GM21723 (cell line): ENCODE measurements around the gene LRP4.
A peak's percentile ranks its signal among the peaks of the same experiment; 100 is the strongest.

Experiments used
- ATAC-seq: cut with Tn5 transposase; IDR thresholded peaks from one replicate; pipeline ENCODE4 v1.9.1; 2021; ENCODE audit warnings: mild to moderate bottlenecking, moderate library complexity; ENCODE audit not compliant: unreplicated experiment

LRP4 gene

DNA sequence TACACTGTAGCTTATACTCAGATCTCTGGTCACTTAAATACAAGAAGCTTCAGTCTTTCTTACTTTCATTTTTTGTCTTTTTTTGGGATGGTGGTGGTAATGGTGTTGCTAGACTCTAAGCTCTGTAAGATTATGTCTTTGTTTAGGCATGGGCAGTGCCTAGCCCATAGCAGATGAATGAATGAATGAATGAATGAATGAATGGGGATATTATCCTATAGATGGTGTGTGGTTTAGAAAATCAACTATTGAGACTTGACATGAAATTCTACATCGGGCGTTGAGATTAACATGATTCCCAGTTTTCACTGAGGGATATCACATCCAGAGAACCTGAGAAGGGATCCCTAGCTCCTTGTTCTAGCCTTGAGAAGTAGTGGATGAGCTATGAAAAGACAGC, 62.5 kb downstream of the LRP4 start:
- ATAC-seq, result no peak

DNA sequence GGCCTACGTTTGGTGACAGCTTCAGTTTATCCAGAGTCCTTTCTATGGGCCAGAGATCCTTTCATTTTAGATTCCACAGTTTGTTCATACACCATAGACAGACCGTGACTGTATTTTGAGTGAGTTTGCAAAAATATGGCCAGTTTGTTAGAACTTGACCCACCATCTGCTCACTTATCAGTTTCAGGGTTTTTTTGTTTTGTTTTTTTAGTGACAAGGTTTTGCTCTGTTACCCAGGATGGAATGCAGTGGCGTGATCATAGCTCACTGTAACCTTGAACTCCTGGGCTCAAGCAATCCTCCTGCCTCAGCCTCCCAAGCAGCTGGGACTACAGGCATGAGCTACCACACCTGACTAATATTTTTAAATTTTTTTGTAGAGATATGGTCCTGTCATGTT, 63.2 kb downstream of the LRP4 start:
- no peak for ATAC-seq

DNA sequence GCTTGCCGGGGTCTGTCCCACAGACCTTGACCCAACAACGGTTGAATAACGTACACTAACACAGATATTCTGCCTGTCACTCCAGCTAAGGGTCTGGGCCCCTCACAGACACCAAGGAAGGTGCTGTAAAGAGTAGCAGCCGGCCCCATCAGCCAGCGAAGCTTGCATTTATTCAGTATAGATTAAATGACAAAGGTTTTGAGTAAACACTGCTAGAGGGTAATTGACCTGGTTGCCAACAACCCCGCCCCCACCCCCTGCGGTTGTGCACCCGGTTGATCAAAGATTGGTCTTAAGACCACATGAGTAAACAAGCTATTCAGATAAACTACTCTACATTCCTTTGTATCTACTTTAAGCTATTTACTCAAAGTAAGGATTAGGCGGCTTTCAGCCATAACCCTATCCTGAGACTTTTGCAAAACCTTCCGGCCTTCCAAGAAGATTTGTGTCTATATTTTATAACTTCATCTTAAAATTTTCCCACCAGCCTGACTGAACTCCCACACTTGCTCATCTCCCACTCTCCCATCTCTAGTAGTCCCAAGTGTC, 67.4 kb downstream of the LRP4 start:
- no peak for ATAC-seq

DNA sequence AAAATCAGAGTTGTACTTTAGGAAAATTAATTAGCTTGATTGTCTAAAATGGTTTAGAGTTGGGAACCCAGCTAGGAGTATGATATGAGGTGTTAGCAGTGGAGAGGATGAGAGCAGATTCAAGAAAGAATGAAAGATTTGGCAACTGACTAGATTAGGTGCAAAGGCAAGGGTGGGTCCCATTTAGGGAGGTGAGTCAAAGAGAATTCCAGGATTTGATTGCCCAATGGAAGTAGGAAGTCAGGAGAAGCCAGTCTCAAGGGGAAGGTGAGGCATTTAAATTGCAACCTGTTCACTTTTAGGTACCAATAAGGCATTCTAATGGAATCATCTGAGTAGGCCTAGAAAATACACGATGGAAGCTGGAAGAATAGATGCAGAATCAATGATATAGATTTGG, 68.7 kb downstream of the LRP4 start:
- no peak for ATAC-seq

DNA sequence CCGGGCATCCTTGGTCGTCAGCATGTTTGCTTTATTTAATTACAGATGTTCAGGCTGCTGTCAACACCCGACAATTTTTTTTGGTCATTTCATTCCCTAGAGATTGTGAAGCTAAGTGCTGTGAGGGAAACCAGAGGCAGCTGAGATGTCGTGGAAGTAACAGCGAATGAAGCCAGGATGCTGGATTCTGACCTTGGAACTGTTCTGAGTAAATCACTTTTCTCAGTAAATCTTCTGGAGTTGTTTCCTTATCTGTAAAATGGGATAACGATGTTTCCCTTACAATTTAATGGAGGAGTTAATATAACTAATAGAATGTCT, 71.9 kb downstream of the LRP4 start:
- ATAC-seq, result peak; percentile 5

DNA sequence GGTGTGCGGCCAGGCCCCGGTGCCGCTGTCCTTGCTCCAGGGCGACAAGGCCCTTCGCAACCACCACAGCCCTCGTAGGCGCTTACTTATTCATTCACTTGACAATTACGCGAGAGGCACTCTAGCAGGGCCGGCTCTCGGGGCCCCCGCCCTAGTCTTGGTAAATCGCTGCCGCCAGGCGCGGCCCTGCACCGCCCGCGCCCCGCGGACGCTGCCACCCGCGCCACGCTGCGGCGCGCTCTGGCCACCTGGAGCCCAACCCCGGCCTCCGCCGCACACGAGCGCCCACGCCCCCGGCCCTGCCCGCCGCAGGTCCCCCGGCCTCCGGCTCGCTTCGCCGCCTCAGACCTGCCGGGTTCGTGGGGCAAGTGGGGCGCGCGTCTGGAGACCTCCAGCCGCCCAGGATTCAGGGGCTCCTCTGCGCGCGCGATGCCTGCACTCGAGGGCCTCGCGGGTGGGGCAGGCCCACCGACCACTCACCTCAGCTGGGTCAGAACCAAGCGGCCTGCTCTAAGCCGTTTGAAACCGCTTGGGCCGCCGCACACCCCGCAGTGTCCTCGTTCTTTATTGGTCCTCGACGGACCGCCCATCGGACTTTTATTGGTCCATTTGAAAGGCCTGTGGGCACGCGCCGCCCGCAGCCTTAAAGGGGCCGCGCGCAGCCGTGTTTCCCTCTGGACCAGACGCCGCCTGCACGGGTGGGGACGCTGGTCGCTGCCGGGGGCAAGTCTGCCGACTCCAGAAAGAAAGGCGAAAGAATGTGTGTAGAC, 72.4 kb downstream of the LRP4 start, which contains the start of gene CKAP5:
Gene CKAP5, minus strand, starts transcription at position 541 of the 770 bp plus-strand sequence. CDS start 25,049 bp downstream, outside the sequence.
- ATAC-seq, result peak; percentile 93

DNA sequence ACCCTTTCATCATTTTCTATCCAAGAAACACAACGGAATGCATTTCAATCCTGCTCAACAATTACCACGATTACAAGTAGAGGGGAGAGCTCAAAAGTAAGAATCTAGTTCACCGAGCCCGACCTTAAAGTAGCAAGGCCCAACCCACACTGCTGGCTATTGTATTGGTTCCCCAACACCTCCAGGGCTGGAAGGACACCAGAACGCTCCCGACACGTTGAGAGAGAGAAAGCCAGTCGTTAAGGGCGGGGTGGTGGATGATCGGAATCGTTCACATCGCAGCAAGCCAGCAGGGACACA, 73.0 kb downstream of the LRP4 start:
- no peak for ATAC-seq

DNA sequence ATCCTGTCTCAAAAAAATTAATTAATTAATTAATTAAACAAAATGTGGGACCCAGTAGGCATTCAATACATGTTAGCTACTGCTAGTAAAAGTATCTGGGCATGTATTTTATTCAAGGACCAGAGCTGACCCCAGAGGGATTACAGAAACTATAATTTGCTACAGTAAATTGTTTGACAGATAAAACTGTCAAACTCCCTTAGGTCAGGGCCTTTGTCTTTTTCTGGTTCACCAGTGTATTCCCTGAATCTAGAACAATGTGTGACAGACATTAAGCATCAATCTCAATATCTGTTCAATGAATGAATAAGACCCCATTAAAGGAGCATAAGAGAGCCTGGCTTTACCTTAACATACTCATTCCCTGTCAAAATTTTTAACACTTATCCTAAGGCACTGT, 78.2 kb downstream of the LRP4 start:
- no peak for ATAC-seq

DNA sequence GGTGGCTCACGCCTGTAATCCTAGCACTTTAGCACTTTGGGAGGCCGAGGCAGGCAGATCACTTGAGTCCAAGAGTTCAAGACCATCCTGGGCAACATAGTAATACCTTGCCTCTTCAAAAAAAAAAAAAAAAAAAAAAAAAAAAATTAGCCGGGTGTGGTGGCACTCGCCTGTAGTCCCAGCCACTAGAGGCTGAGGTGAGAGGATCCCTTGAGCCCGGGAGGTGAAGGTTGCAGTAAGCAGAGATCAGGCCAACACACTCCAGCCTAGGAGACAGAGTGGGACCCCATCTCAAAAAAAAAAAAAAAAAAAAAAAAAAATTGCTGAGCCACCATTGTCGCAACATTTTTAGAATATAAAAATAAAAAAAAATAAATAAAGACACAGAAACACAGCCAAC, 79.8 kb downstream of the LRP4 start:
- no peak for ATAC-seq

DNA sequence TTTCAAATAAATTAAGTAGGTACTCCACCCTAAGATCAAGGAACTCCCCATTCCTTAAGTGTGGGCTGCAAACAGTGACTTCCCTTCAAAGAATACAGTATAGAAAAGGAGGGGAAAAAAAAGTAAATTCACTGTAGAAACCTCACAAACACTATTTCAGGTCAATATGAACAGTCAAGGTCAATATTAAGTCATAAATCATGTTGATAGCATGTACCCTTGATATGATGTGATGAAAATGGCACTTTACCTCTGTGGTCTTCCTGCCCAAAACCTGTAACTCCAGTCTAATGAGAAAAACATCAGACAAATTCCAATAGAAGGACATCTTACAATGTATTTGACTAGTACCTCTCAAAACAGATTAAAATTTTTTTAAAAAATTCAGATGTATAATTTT, 80.5 kb downstream of the LRP4 start:
- ATAC-seq, result no peak

DNA sequence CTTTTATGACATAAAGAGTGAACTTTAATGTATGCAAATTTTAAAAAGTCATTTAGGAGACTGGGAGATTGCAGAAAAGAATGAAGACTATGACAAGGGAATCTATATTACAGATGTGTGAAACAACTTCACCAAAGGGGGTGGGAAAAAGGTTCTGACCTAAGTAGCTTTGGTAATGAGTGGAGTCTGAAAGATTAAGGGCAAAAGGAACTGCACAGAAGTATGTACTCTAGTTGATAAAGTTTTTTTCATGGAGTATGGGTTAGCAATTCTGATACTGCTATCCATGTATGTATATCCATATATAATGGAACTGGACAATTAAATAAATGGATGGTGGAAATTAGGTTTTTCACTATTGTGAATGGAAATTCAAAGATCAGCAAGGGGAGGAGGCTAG, 81.5 kb downstream of the LRP4 start:
- ATAC-seq, result no peak

DNA sequence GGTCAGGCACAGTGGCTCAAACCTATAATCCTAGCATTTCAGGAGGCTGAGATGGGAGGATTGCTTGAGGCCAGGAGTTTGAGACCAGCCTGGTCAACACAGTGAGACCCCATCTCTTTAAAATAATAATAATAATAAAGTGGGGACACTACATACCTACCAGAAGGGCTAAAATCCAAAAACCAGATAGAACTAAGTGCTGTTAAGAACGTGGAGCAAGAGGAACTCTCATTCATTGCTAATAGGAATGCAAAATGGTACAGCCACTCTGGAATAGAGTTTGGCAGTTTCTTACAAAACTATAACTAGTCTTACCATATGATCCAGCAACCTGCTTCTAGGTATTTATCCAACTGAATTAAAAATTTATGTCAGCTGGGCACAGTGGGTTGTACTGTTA, 81.9 kb downstream of the LRP4 start:
- no peak for ATAC-seq

DNA sequence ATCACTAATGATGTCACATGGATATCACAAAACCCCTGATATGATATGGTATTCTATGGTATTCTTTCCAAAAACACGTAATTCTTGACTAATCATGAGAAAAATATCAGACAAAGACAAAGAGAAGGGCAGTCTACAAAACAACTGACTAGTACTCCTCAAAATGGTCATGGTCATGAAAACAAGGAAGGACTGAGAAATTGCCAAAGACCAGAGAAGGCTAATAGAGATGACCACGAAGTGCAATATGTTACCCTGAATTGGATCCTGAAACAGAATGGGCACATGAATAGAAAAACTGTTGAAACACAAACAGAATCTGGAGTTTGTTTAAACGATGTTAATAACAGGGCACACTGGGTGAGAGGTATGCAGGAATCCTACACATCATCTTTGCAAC, 82.5 kb downstream of the LRP4 start:
- no peak for ATAC-seq

DNA sequence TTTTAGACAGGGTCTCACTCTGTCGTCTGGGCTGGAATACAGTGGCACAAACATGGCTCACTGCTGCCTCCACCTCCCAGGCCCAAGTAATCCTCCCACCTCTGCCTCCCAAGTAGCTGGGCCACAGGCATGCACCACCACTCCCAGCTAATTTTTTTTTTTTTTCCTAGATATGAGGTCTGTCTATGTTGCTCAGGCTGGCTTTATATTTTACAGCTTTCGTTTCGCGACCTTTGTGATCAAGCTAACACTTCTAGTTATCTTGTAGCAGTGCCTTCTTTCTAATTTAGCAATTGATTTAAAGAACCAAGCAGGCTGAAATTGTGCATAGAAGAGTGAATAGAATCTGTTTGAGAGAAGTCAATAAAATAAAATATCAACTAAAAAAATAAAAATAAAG, 83.5 kb downstream of the LRP4 start:
- ATAC-seq, result no peak

DNA sequence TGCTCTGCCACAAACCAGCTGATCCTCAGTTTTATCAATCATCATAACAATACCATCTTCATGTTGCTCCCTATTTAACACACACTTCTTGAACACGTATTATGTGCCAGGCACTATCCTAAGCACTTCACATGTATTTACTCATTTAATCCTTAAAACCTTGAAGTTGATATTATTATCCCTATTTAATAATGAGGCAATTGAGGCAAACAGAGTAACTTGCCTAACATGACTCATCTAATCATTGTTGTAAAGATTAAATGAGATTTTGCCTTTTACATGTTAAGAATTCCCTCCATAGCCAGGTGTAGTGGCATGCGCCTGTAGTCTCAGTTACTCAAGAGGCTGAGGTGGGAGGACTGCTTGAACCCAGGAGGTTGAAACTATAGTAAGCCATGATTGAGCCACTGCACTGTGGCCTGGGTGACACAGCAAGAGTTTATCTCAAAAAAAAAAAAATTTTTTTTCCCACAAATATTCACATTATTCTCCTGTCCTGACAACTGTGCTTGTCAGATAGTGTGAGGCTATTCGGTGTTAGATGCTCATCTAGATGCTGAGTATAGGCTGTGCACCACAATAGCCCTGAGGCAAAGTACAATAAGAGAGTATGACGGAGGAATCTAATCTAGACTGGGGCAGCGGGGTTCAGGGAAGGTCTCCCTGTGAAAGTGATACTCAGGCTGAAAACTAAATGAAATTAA, 85.7 kb downstream of the LRP4 start:
- ATAC-seq, result no peak

DNA sequence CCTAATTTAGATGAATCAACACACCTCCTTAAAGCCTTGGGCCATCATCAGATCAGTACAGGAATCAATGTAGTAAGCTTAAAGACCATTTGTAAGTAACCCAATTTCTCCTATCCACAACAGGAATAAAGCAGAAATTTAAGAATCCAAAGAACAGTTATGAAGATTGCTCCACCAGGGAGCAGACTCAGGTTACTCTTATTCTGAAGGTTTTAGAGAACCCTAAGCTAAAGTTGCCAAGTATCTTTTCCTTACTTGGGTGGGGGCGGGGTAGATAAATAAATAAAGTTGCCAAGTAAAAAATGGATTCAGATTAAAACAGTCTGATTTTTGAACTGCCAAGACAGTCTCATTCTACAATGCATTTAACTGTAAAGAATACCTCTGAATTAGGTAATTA, 90.4 kb downstream of the LRP4 start:
- ATAC-seq, result no peak

DNA sequence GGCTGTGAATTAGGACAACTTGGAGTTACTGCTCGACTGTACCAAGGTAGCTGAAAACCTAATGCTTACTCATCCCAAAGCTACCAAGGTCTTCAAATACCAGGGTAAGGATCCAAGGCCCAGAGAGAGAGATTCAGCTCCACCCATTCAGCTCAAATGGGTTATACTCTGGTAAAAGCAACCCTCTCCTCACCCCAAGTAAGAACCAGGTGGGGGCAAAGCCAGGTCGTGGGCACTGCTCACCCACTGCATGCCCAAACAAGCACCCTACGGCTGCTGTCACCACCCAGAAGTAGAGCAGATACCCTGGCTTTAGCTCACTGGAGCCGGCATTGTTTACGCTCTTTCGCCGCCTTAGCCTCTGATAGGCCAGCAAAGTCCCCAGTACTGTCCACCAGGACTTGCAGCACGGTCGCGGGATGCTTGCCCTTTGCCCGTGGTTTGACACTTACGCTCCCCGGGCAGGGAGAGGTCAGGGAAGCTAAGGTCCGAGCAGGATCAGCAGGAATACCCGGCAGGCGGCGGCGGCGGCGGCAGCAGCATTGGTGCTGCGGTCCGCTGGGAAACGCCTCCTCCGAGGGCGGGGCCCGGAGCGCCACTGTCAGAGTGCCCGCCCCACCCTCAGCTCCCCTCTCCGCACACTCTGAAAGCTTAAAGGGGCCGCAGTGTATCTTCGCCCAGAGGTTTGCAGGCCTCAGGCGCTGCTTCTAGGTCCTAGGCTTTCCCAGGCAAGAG, 91.9 kb downstream of the LRP4 start:
- peak; percentile 96 for ATAC-seq

DNA sequence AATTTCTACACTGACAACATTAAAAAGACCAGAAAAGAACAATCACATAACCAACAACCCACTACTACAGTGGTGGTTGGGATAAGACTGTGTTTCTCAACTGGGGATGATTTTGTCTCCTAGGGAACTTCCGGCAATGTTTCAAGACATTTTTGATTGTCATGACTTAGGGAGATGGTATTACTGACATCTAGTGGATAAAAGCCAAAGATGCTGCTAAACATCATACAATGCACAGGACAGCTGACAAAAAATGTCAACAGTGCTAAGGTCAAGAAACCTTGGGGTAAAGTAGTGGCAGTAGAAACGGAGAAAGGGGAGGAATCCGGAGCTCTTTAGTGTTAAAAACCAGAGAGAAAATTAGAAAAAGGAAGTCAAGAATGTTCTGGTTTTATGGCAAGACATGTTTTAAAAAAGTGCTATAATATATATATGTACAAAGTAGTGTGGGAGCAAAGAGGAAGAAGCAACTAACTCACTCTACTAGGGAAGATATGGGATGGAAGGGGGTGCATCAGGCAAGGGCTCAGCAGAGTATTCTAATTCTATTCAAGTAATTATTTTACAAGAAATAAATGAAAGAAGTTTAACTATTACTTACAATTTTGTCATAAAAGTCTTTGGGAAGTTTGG, 109.4 kb downstream of the LRP4 start:
- ATAC-seq, result no peak
